ENCODE measurements around the gene DPF3. TPM values are rescaled to one million over a fixed set of nuclear protein-coding genes. Genes with fewer than 3 reads are reported as not detected.

DPF3 gene
- 1.7 and 1.8 TPM in 2 replicates for total RNA-seq

DNA sequence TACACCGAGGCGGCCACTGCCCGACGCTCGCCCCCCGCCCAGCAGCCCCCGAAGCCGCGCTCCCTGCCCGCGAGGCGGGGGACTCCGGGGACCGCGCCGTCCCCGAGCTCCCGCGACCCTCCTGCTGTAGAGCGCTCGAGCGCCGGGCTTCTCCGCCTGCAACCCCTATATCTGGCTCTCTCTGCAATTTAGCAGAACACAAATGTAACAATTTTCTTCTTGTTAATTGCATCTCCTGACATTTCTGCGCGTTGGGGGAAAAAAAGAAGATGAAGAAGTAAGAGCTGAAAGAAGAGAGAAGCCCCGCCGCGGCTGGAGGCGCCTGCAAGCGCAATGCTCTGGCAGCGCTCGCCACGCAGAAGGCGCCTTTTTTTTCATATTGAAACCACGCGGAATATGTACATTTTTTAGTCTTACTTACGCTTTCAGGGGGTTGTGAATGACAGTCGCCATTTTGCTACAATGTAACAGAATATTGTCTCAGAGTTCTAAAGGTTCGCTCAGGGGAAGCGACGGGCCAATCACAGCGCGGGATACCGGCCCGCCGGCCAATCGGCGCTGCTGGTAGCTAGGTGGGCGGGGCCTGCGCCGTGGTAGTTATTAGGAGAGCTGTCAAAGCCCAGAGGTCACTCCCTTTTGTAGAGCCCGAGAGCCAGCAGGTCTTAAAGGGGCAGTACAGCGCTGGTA is at the start of gene DPF3:
DPF3 (minus strand) TSS at position 466 of the 687 bp plus-strand sequence; CDS start at position 453, 13 bp downstream.

GRCh38 chr14:72926292-72927028 is 32.6 kb upstream of the DPF3 start, which contains the start of gene DCAF4:
DCAF4 (plus strand) TSS chr14:72926464; CDS start chr14:72937979, 11,515 bp downstream.

Other genes starting within 250 kb of the DPF3 start
- gene DCAF4, start 32.4 kb upstream of the DPF3 start, total RNA-seq = 5.5 and 8.1 TPM in 2 replicates
- gene ZFYVE1, start 133.0 kb upstream of the DPF3 start, total RNA-seq = 14.7 and 16.0 TPM in 2 replicates
- gene RBM25, start 164.4 kb upstream of the DPF3 start, total RNA-seq = 34.3 and 41.2 TPM in 2 replicates
- 47.4 and 51.8 TPM in 2 replicates for gene PSEN1, start 242.4 kb upstream of the DPF3 start, total RNA-seq